ENCODE data around the gene FGD6.

GRCh38 chr12:95114766-95115405 lies 102.4 kb downstream of the FGD6 start:
- TF ChIP-seq POLR2AphosphoS5 (IDR thresholded peaks at IDR 0.05; ENCODE audit: low read depth, low read length): no peak
- no peak for TF ChIP-seq CTCF (IDR thresholded peaks at IDR 0.05 in 2 of 3, conservative IDR thresholded peaks at IDR 0.05 in 1 of 3; ENCODE audit: borderline replicate concordance in 1 of 3, insufficient read depth in 1 of 3, low read depth in 2 of 3, low read length in 2 of 3)
- no peak for TF ChIP-seq YY1 (IDR thresholded peaks at IDR 0.05; ENCODE audit: extremely low read depth, insufficient replicate concordance, low read depth, low read length)
- TF ChIP-seq EZH2 (IDR thresholded peaks at IDR 0.05): no peak
- no peak for TF ChIP-seq JUND (IDR thresholded peaks at IDR 0.05)
- TF ChIP-seq SP1 (IDR thresholded peaks at IDR 0.05; ENCODE audit: low read depth): no peak
- no peak for TF ChIP-seq ATF3 (IDR thresholded peaks at IDR 0.05)
- no peak for TF ChIP-seq POLR2A (IDR thresholded peaks at IDR 0.05; ENCODE audit: borderline replicate concordance, extremely low read depth, insufficient read depth, insufficient read length)
- no peak for TF ChIP-seq MAX (IDR thresholded peaks at IDR 0.05)
- TF ChIP-seq ZNF274 (IDR thresholded peaks at IDR 0.05; ENCODE audit: low read depth, low read length): no peak
- no peak for TF ChIP-seq RAD21 (IDR thresholded peaks at IDR 0.05; ENCODE audit: low read depth)
- no peak for TF ChIP-seq CEBPB (IDR thresholded peaks at IDR 0.05; ENCODE audit: low read depth)
- no peak for TF ChIP-seq ELF1 (IDR thresholded peaks at IDR 0.05; ENCODE audit: borderline replicate concordance, low read depth)
- TF ChIP-seq ZBTB33 (IDR thresholded peaks at IDR 0.05; ENCODE audit: extremely low read depth, insufficient replicate concordance, low read length): no peak
